ENCODE measurements around the gene PLOD3.
"Not testable (repeated sequence)": the region's sequence is repeated elsewhere in the genome, so short reads cannot be mapped to it uniquely, and the experiment has no call there.

The PLOD3 gene

GRCh38 chr7:101208794-101209193 lies 8.6 kb downstream of the PLOD3 start:
- no peak for DNase-seq

GRCh38 chr7:101207459-101207858 lies 9.9 kb downstream of the PLOD3 start:
- DNase-seq, result no peak

GRCh38 chr7:101206665-101207042 lies 10.7 kb downstream of the PLOD3 start:
- no peak for DNase-seq

GRCh38 chr7:101205901-101206664 lies 11.3 kb downstream of the PLOD3 start:
- DNase-seq, result no peak

GRCh38 chr7:101203740-101204738 lies 13.3 kb downstream of the PLOD3 start:
- not testable (repeated sequence) for DNase-seq

- DNase-seq, result no peak
Measured at GRCh38 chr7:101202603-101202918, 14.8 kb downstream of the PLOD3 start.

- no peak for DNase-seq
Measured at GRCh38 chr7:101201695-101202602, 15.4 kb downstream of the PLOD3 start.

GRCh38 chr7:101200862-101201599 lies 16.4 kb downstream of the PLOD3 start, which contains the start of gene MOGAT3:
Gene MOGAT3, minus strand, starts transcription at chr7:101201036. Its CDS starts 182 bp downstream, at chr7:101200854.
- DNase-seq, result no peak

GRCh38 chr7:101200504-101200861 lies 16.9 kb downstream of the PLOD3 start:
- no peak for DNase-seq

- not testable (repeated sequence) for DNase-seq
Measured at GRCh38 chr7:101199522-101199921, 17.9 kb downstream of the PLOD3 start.

- DNase-seq, result no peak
Measured at GRCh38 chr7:101198476-101198875, 18.9 kb downstream of the PLOD3 start.

GRCh38 chr7:101197991-101198390 lies 19.4 kb downstream of the PLOD3 start:
- DNase-seq, result no peak

- DNase-seq, result no peak
Measured at GRCh38 chr7:101195884-101196283, 21.5 kb downstream of the PLOD3 start.

GRCh38 chr7:101189109-101189508 lies 28.3 kb downstream of the PLOD3 start:
- no peak for DNase-seq

GRCh38 chr7:101186844-101187428 lies 30.4 kb downstream of the PLOD3 start:
- DNase-seq, result no peak

GRCh38 chr7:101186194-101186593 lies 31.2 kb downstream of the PLOD3 start:
- DNase-seq, result no peak

GRCh38 chr7:101185258-101185839 lies 32.0 kb downstream of the PLOD3 start:
- peak; percentile 71 for DNase-seq

- DNase-seq, result no peak
Measured at GRCh38 chr7:101180130-101180755, 37.1 kb downstream of the PLOD3 start, which contains the start of gene NAT16. Gene NAT16, minus strand, starts transcription at chr7:101180293. Its CDS starts 5,486 bp downstream, at chr7:101174807.

GRCh38 chr7:101179713-101180112 lies 37.7 kb downstream of the PLOD3 start:
- DNase-seq, result no peak

GRCh38 chr7:101179117-101179516 lies 38.3 kb downstream of the PLOD3 start:
- DNase-seq, result no peak

GRCh38 chr7:101177644-101178043 lies 39.7 kb downstream of the PLOD3 start:
- DNase-seq, result no peak

Measured in kidney glomerular epithelial cell (primary cell).